HCT116 (cell line): ENCODE data around the gene ASS1. TPM values are rescaled to one million over a fixed set of nuclear protein-coding genes. Genes with fewer than 3 reads are reported as not detected.

Experiments used
- ATAC-seq: fragments of 200-7000 bp; cut with Tn5 transposase; 2 replicates; pipeline ENCODE4 v1.9.1; 2020; ENCODE audit warnings: mild to moderate bottlenecking, moderate library complexity
- BruUV-seq: library from RNA; stranded (reverse); fragments of 400-500 nt; replicated peaks from 2 replicates; lab custom pipeline; 2021; lab: Mats Ljungman, UMichigan
- CTCF ChIA-PET: fragments of 300-600 bp; sonication (Branson Sonifier 250); formaldehyde crosslinking; loops from one replicate; lab custom pipeline; 2021; ENCODE audit warnings: antibody characterized with exemption; lab: Charles Lee
- POLR2A ChIA-PET: fragments of 300-600, 350-600 bp; sonication (Branson Sonifier 250); formaldehyde crosslinking; loops from one replicate; lab custom pipeline; 2021; ENCODE audit warnings: antibody characterized with exemption; lab: Charles Lee
- RAD21 ChIA-PET, 2 experiments: fragments of 300-600 bp; sonication (Branson Sonifier 250); formaldehyde crosslinking; loops; one replicate each; lab custom pipeline; 2023; ENCODE audit warnings: low total read pairs in 2 of 2; ENCODE audit not compliant: uncharacterized antibody in 2 of 2, unreplicated experiment in 2 of 2, low non-redundant PET in 1 of 2; lab: Charles Lee
- DNase-seq: peaks from one replicate; pipeline ENCODE4 v3.0.0-alpha.2; 2010; ENCODE audit warnings: low read depth, low spot score
- H2AFZ ChIP-seq: fragments of 200-600 bp; shearing (Covaris generic), sonication (generic); 2 replicates; pipeline ENCODE4 v1.6.1; 2017; ENCODE audit warnings: low read depth, mixed run types, mixed read lengths, antibody characterized with exemption, low read length; ENCODE audit not compliant: poor library complexity, severe bottlenecking
- H3K27ac ChIP-seq: 2 replicates; pipeline ENCODE4 v1.5.1; 2012; ENCODE audit warnings: low read depth, low read length
- H3K27me3 ChIP-seq: fragments of 200-600 bp; sonication (generic); 2 replicates; pipeline ENCODE4 v1.6.1; 2016; ENCODE audit warnings: mixed run types, low read length, mixed read lengths; ENCODE audit not compliant: insufficient read depth
- H3K36me3 ChIP-seq, 2 experiments: fragments of 200-500 bp in 1 of 2; fragments of 200-600 bp in 1 of 2; sonication (Bioruptor generic) in 1 of 2; sonication (generic) in 1 of 2; 2 replicates each; pipeline versions ENCODE4 v1.5.1 to v1.6.1; 2014 to 2016; ENCODE audit warnings: low read length in 2 of 2, inconsistent platforms in 1 of 2, mixed read lengths in 1 of 2, mixed run types in 1 of 2; ENCODE audit not compliant: insufficient read depth in 2 of 2, control insufficient read depth in 1 of 2
- H3K4me1 ChIP-seq, 2 experiments: fragments of 200-600 bp in 1 of 2; sonication (generic) in 1 of 2; 2 replicates each; pipeline versions ENCODE4 v1.5.1 to v1.6.1; 2012 to 2017; ENCODE audit warnings: low read length in 2 of 2, inconsistent platforms in 1 of 2, mild to moderate bottlenecking in 1 of 2, mixed read lengths in 1 of 2, mixed run types in 1 of 2, moderate library complexity in 1 of 2; ENCODE audit not compliant: insufficient read depth in 2 of 2, control insufficient read depth in 1 of 2
- H3K4me2 ChIP-seq: fragments of 200-600 bp; sonication (generic); 2 replicates; pipeline ENCODE4 v1.6.1; 2017; ENCODE audit warnings: mixed run types, low read length, mixed read lengths
- H3K4me3 ChIP-seq, 2 experiments: fragments of 200-600 bp in 1 of 2; sonication (generic) in 1 of 2; replicated peaks in 1 of 2; 2 replicates each; pipeline ENCODE4 v1.5.1; 2011 to 2016; ENCODE audit warnings: low read length in 2 of 2, control low read depth in 1 of 2, low read depth in 1 of 2, mild to moderate bottlenecking in 1 of 2, mixed read lengths in 1 of 2, mixed run types in 1 of 2
- H3K79me2 ChIP-seq: fragments of 200-600 bp; sonication (generic); 2 replicates; pipeline ENCODE4 v1.6.1; 2017; ENCODE audit warnings: mild to moderate bottlenecking, mixed run types, low read length, moderate library complexity, mixed read lengths; ENCODE audit not compliant: insufficient read depth
- H3K9ac ChIP-seq: fragments of 200-600 bp; sonication (generic); 2 replicates; pipeline ENCODE4 v1.6.1; 2016; ENCODE audit warnings: low read length, mixed read lengths
- H3K9me2 ChIP-seq: fragments of 200-600 bp; sonication (generic), shearing (Covaris generic); 2 replicates; pipeline ENCODE4 v1.6.1; 2017; ENCODE audit warnings: mixed run types, mild to moderate bottlenecking, moderate library complexity; ENCODE audit not compliant: insufficient read depth
- H3K9me3 ChIP-seq, 2 experiments: fragments of 200-500 bp in 1 of 2; fragments of 200-600 bp in 1 of 2; sonication (Bioruptor generic) in 1 of 2; sonication (generic) in 1 of 2; 2 replicates each; pipeline ENCODE4 v1.6.1; 2014 to 2017; ENCODE audit warnings: low read length in 2 of 2, mixed read lengths in 2 of 2, inconsistent platforms in 1 of 2, low read depth in 1 of 2, mild to moderate bottlenecking in 1 of 2, mixed run types in 1 of 2, moderate library complexity in 1 of 2; ENCODE audit not compliant: control insufficient read depth in 1 of 2, insufficient read depth in 1 of 2
- H4K20me1 ChIP-seq: fragments of 200-600 bp; sonication (generic), shearing (Covaris generic); 2 replicates; pipeline ENCODE4 v1.6.1; 2017; ENCODE audit warnings: mixed run types, mild to moderate bottlenecking, moderate library complexity; ENCODE audit not compliant: insufficient read depth
- CEBPB ChIP-seq: IDR thresholded peaks from 2 replicates; pipeline ENCODE4 v1.6.1; 2012; ENCODE audit warnings: low read depth
- EGR1 ChIP-seq: IDR thresholded peaks from 2 replicates; pipeline ENCODE4 v1.6.1; 2012; ENCODE audit warnings: low read depth
- ELF1 ChIP-seq: IDR thresholded peaks from 2 replicates; pipeline ENCODE4 v1.6.1; 2012; ENCODE audit warnings: low read depth, borderline replicate concordance
- EZH2 ChIP-seq: fragments of 200-600 bp; sonication (generic); IDR thresholded peaks from 2 replicates; pipeline ENCODE4 v1.6.1; 2017; ENCODE audit warnings: antibody characterized with exemption, mixed run types
- EZH2phosphoT487 ChIP-seq: fragments of 200-600 bp; IDR thresholded peaks from 2 replicates; pipeline ENCODE4 v1.6.1; 2018; ENCODE audit warnings: antibody characterized with exemption, borderline replicate concordance
- JUND ChIP-seq: IDR thresholded peaks from 2 replicates; pipeline ENCODE4 v1.6.1; 2012
- POLR2AphosphoS5 ChIP-seq: IDR thresholded peaks from 2 replicates; pipeline ENCODE4 v1.6.1; 2011; ENCODE audit warnings: mild to moderate bottlenecking, low read depth, low read length, moderate library complexity
- RAD21 ChIP-seq: IDR thresholded peaks from 2 replicates; pipeline ENCODE4 v1.6.1; 2012; ENCODE audit warnings: low read depth, mild to moderate bottlenecking
- REST ChIP-seq: IDR thresholded peaks from 2 replicates; pipeline ENCODE4 v1.6.1; 2012; ENCODE audit warnings: low read depth
- SRF ChIP-seq: IDR thresholded peaks from 2 replicates; pipeline ENCODE4 v1.6.1; 2012; ENCODE audit warnings: low read depth
- ZBTB33 ChIP-seq: IDR thresholded peaks from 2 replicates; pipeline ENCODE4 v1.6.1; 2011; ENCODE audit warnings: mild to moderate bottlenecking, low read length, moderate library complexity; ENCODE audit not compliant: insufficient replicate concordance; ENCODE audit errors: extremely low read depth
- ZFX ChIP-seq: fragments of 450-650 bp; IDR thresholded peaks from 2 replicates; pipeline ENCODE4 v1.6.1; 2017
- ZNF274 ChIP-seq: fragments of 200-500 bp; sonication (Bioruptor generic); IDR thresholded peaks from 2 replicates; pipeline ENCODE4 v1.6.1; 2014; ENCODE audit warnings: mild to moderate bottlenecking, low read depth, low read length, inconsistent platforms
- intact Hi-C: fragments of 100-400 bp; cut with micrococcal nuclease; formaldehyde crosslinking; loops from 2 replicates; pipeline ENCODE4 v1.10.0; 2022
- total RNA-seq: library from RNA; stranded (reverse); gene quantifications from one replicate; pipeline ENCODE4 v1.2.1, GENCODE V29; 2021; ENCODE audit not compliant: unreplicated experiment
- TF ChIP-seq, protein P1 (sequence below): IDR thresholded peaks from 2 replicates; pipeline ENCODE4 v1.6.1; 2012
- TF ChIP-seq, protein P2 (sequence below), 3 experiments: fragments of 200-600 bp in 1 of 3; sonication (generic) in 1 of 3; IDR thresholded peaks in 2 of 3; conservative IDR thresholded peaks in 1 of 3; 2 replicates each; pipeline ENCODE4 v1.5.1; 2012 to 2017; ENCODE audit warnings: low read depth in 2 of 3, low read length in 2 of 3, antibody characterized with exemption in 1 of 3, borderline replicate concordance in 1 of 3, control low read depth in 1 of 3, mild to moderate bottlenecking in 1 of 3, mixed read lengths in 1 of 3, mixed run types in 1 of 3, moderate library complexity in 1 of 3; ENCODE audit not compliant: insufficient read depth in 1 of 3

ASS1 gene
- total RNA-seq, 1 experiment from 2014 or later, result 92.6 TPM

GRCh38 chr9:130477564-130477963, 32.8 kb downstream of the ASS1 start:
- intact Hi-C loops, result no loop called here
- RAD21 ChIA-PET, result no interaction called here
- no peak overlapping the region for H3K9ac ChIP-seq
- no TSS peak for BruUV-seq
- no peak overlapping the region for H3K4me3 ChIP-seq
- POLR2A ChIA-PET, result no interaction called here
- no peak overlapping the region for H2AFZ ChIP-seq
- ATAC-seq (no peak), DNase-seq (no peak)
- H3K79me2 ChIP-seq, result no peaks in the 10 kb centered on the region
- H3K27me3 ChIP-seq, result no peaks in the 10 kb centered on the region
- no peaks in the 10 kb centered on the region for H3K4me1 ChIP-seq
- H3K9me3 ChIP-seq, result no peaks in the 10 kb centered on the region
- no peak overlapping the region for H3K27ac ChIP-seq
- no peak for TF ChIP-seq RAD21
- TF ChIP-seq JUND, result no peak
- TF ChIP-seq ZNF274, result no peak
- no peak for TF ChIP-seq REST
- no peak for TF ChIP-seq SRF
- TF ChIP-seq, protein P1, sequence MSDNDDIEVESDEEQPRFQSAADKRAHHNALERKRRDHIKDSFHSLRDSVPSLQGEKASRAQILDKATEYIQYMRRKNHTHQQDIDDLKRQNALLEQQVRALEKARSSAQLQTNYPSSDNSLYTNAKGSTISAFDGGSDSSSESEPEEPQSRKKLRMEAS, result no peak
- no peak for TF ChIP-seq ELF1
- no peak for TF ChIP-seq ZFX
- no peak for TF ChIP-seq EZH2
- TF ChIP-seq EGR1, result no peak
- TF ChIP-seq, protein P2, sequence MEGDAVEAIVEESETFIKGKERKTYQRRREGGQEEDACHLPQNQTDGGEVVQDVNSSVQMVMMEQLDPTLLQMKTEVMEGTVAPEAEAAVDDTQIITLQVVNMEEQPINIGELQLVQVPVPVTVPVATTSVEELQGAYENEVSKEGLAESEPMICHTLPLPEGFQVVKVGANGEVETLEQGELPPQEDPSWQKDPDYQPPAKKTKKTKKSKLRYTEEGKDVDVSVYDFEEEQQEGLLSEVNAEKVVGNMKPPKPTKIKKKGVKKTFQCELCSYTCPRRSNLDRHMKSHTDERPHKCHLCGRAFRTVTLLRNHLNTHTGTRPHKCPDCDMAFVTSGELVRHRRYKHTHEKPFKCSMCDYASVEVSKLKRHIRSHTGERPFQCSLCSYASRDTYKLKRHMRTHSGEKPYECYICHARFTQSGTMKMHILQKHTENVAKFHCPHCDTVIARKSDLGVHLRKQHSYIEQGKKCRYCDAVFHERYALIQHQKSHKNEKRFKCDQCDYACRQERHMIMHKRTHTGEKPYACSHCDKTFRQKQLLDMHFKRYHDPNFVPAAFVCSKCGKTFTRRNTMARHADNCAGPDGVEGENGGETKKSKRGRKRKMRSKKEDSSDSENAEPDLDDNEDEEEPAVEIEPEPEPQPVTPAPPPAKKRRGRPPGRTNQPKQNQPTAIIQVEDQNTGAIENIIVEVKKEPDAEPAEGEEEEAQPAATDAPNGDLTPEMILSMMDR (IDR thresholded peaks at IDR 0.05 in 2 of 3, conservative IDR thresholded peaks at IDR 0.05 in 1 of 3; ENCODE audit: borderline replicate concordance in 1 of 3, insufficient read depth in 1 of 3, low read depth in 2 of 3, low read length in 2 of 3), result no peak
- TF ChIP-seq CEBPB, result no peak
- no peak for TF ChIP-seq POLR2AphosphoS5
- TF ChIP-seq EZH2phosphoT487, result no peak
- TF ChIP-seq ZBTB33, result no peak
- CTCF ChIA-PET, result no interaction called here
- H3K4me2 ChIP-seq, result no peak overlapping the region
- H3K36me3 ChIP-seq, result no peaks in the 10 kb centered on the region
- H3K9me2 ChIP-seq, result no peaks in the 10 kb centered on the region
- H4K20me1 ChIP-seq, result no peaks in the 10 kb centered on the region
